Esophagus mucosa (tissue), 1 donor: Measurements from ENCODE around the gene UGT1A3. TPM values are rescaled to one million over a fixed set of nuclear protein-coding genes. Genes with fewer than 3 reads are reported as not detected.

Experiments
- ATAC-seq: fragments of 200-7000 bp; cut with Tn5 transposase; one replicate; pipeline ENCODE4 v1.9.1; 2020
- total RNA-seq: library from RNA; stranded (reverse); gene quantifications from one replicate; pipeline ENCODE4 v1.2.4, GENCODE V29; 2023
- donor health status: DM: yes; HTN: yes; CAD: no.

Gene UGT1A3
- total RNA-seq, 1 donor from 2014 or later = 0.28 TPM

GRCh38 chr2:233798335-233799086, 69.7 kb downstream of the UGT1A3 start:
- no peak for ATAC-seq

GRCh38 chr2:233799087-233799665, 70.3 kb downstream of the UGT1A3 start:
- ATAC-seq = no peak

GRCh38 chr2:233799716-233800115, 70.9 kb downstream of the UGT1A3 start:
- ATAC-seq = no peak

GRCh38 chr2:233800208-233800607, 71.4 kb downstream of the UGT1A3 start:
- ATAC-seq = no peak

GRCh38 chr2:233801357-233802131, 72.7 kb downstream of the UGT1A3 start:
- ATAC-seq = no peak

GRCh38 chr2:233802132-233802815, 73.4 kb downstream of the UGT1A3 start:
- ATAC-seq = no peak

GRCh38 chr2:233803292-233803911, 74.6 kb downstream of the UGT1A3 start:
- ATAC-seq = no peak

- ATAC-seq = no peak
Observed at GRCh38 chr2:233803994-233804393, 75.2 kb downstream of the UGT1A3 start.

- no peak for ATAC-seq
Observed at GRCh38 chr2:233807215-233807865, 78.5 kb downstream of the UGT1A3 start.

- no peak for ATAC-seq
Observed at GRCh38 chr2:233807966-233808935, 79.4 kb downstream of the UGT1A3 start.

GRCh38 chr2:233810385-233810784, 81.5 kb downstream of the UGT1A3 start:
- ATAC-seq = no peak

GRCh38 chr2:233811087-233811486, 82.2 kb downstream of the UGT1A3 start:
- ATAC-seq = no peak

GRCh38 chr2:233811732-233812131, 82.9 kb downstream of the UGT1A3 start:
- ATAC-seq = no peak

- no peak for ATAC-seq
Observed at GRCh38 chr2:233813236-233814055, 84.6 kb downstream of the UGT1A3 start.

- no peak for ATAC-seq
Observed at GRCh38 chr2:233814056-233814835, 85.4 kb downstream of the UGT1A3 start.

- ATAC-seq = no peak
Observed at GRCh38 chr2:233815861-233816260, 87.0 kb downstream of the UGT1A3 start.

- ATAC-seq = no peak
Observed at GRCh38 chr2:233816334-233816733, 87.5 kb downstream of the UGT1A3 start.

GRCh38 chr2:233816771-233817170, 87.9 kb downstream of the UGT1A3 start:
- ATAC-seq = no peak

- ATAC-seq = no peak
Observed at GRCh38 chr2:233817361-233817911, 88.6 kb downstream of the UGT1A3 start.
